Mammary epithelial cell (primary cell): ENCODE results near the gene UBE3B.

Source experiments
- EZH2 ChIP-seq: IDR thresholded peaks from 2 replicates; pipeline ENCODE4 v1.6.1; 2012; ENCODE audit warnings: low read length, inconsistent platforms, borderline replicate concordance
- TF ChIP-seq, protein P1 (sequence below), 2 donors: IDR thresholded peaks in 1 of 2; conservative IDR thresholded peaks in 1 of 2; 2 replicates each; pipeline ENCODE4 v1.5.1; 2011 to 2012; ENCODE audit warnings: inconsistent platforms in 2 of 2, low read length in 2 of 2, mild to moderate bottlenecking in 2 of 2, control low read depth in 1 of 2, low read depth in 1 of 2; ENCODE audit not compliant: insufficient read depth in 1 of 2; ENCODE audit errors: extremely low read depth in 1 of 2

DNA sequence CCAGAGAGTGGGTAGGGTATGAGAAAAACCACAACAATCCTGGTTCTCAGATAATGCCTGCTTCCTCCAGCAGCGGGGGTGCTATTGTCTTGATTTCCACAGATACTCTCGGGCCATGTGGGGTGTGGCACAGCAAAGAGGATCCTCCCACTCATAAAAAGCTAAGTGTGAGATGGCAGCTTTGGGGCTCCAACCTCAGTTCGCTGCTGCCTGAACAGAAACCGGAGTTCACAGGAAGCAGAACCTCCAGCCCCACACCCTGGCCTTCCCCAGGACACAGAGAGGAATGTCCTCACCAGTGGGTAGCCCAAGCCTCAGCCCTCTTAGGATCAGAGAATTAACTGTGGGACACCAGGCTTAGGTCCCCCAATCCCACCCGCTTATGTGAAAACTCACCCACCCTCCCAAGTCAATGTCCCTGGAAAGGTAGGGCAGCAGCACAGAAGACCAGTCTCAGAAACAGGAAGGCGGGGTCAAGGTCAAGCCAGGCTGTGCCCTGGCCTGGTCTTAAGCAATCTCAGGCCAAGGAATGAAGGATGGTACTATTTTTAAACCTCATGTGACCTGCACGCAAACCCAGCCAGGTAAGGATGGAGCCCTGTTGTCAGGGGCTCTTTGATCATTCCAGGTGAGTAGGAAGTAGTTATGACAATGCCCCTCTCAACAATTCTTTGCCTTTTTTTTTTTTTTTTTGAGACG is 9.3 kb upstream of the UBE3B start:
- TF ChIP-seq, protein P1, sequence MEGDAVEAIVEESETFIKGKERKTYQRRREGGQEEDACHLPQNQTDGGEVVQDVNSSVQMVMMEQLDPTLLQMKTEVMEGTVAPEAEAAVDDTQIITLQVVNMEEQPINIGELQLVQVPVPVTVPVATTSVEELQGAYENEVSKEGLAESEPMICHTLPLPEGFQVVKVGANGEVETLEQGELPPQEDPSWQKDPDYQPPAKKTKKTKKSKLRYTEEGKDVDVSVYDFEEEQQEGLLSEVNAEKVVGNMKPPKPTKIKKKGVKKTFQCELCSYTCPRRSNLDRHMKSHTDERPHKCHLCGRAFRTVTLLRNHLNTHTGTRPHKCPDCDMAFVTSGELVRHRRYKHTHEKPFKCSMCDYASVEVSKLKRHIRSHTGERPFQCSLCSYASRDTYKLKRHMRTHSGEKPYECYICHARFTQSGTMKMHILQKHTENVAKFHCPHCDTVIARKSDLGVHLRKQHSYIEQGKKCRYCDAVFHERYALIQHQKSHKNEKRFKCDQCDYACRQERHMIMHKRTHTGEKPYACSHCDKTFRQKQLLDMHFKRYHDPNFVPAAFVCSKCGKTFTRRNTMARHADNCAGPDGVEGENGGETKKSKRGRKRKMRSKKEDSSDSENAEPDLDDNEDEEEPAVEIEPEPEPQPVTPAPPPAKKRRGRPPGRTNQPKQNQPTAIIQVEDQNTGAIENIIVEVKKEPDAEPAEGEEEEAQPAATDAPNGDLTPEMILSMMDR (conservative IDR thresholded peaks at IDR 0.05 in 1 of 2, IDR thresholded peaks at IDR 0.05 in 1 of 2; ENCODE audit: extremely low read depth in 1 of 2, insufficient read depth in 1 of 2, low read depth in 1 of 2, low read length in 2 of 2) = no peak
- TF ChIP-seq EZH2 = no peak
